GM18520 (cell line): Measurements from ENCODE around the gene ZFP57.

Experiments used
- ATAC-seq: cut with Tn5 transposase; IDR thresholded peaks from one replicate; pipeline ENCODE4 v1.9.1; 2021; ENCODE audit not compliant: unreplicated experiment

Gene ZFP57

GRCh38 chr6:29626948-29627754, 53.8 kb downstream of the ZFP57 start:
- ATAC-seq = no peak

GRCh38 chr6:29625337-29625930, 55.5 kb downstream of the ZFP57 start:
- no peak for ATAC-seq

GRCh38 chr6:29624520-29624961, 56.4 kb downstream of the ZFP57 start:
- ATAC-seq = no peak
